WTC11 (cell line): Measurements from ENCODE around the gene PDZD2. TPM values are rescaled to one million over a fixed set of nuclear protein-coding genes. Genes with fewer than 3 reads are reported as not detected.

Experiments used
- ATAC-seq: fragments of 200-7000 bp; cut with Tn5 transposase; 2 replicates; pipeline ENCODE4 v1.10.0; 2021; ENCODE audit warnings: mild to moderate bottlenecking, moderate library complexity
- CTCF ChIA-PET: fragments of 300-600 bp; sonication (Branson Sonifier 250); formaldehyde crosslinking; loops from one replicate; lab custom pipeline; 2021; ENCODE audit warnings: antibody characterized with exemption; lab: Charles Lee
- POLR2A ChIA-PET: fragments of 350-600 bp; sonication (Branson Sonifier 250); formaldehyde crosslinking; loops from one replicate; lab custom pipeline; 2021; ENCODE audit warnings: antibody characterized with exemption; lab: Charles Lee
- DNase-seq: peaks from one replicate; pipeline ENCODE4 v3.0.0; 2021; ENCODE audit warnings: low spot score
- H3K27ac Mint-ChIP-seq: 2 replicates; pipeline ENCODE4 v1.8.0; 2021; ENCODE audit warnings: mixed read lengths
- H3K27me3 Mint-ChIP-seq: 2 replicates; pipeline ENCODE4 v1.8.0; 2021; ENCODE audit warnings: low read depth, mild to moderate bottlenecking, moderate library complexity, mixed read lengths
- H3K36me3 Mint-ChIP-seq: 2 replicates; pipeline ENCODE4 v1.8.0; 2021; ENCODE audit warnings: mixed read lengths
- H3K4me1 Mint-ChIP-seq: 2 replicates; pipeline ENCODE4 v1.8.0; 2022; ENCODE audit warnings: mixed read lengths
- H3K4me3 Mint-ChIP-seq: 2 replicates; pipeline ENCODE4 v1.8.0; 2021; ENCODE audit warnings: mild to moderate bottlenecking, moderate library complexity, mixed read lengths
- H3K9me3 Mint-ChIP-seq: 2 replicates; pipeline ENCODE4 v1.8.0; 2021; ENCODE audit warnings: mixed read lengths
- ATF6 ChIP-seq: sonication (generic); formaldehyde crosslinking; IDR thresholded peaks from 2 replicates; pipeline ENCODE4 v1.8.1; 2023; ENCODE audit warnings: mild to moderate bottlenecking, missing genetic modification reagents
- CDX4 ChIP-seq: fragments of 250-450 bp; sonication (Bioruptor Pico); IDR thresholded peaks from 2 replicates; pipeline ENCODE4 v1.9.0; 2021; ENCODE audit warnings: moderate library complexity, mild to moderate bottlenecking, inconsistent platforms, borderline replicate concordance
- ERG ChIP-seq: fragments of 250-450 bp; sonication (Bioruptor Pico); IDR thresholded peaks from 2 replicates; pipeline ENCODE4 v1.8.0; 2021; ENCODE audit warnings: mild to moderate bottlenecking
- ESRRA ChIP-seq: sonication (generic); formaldehyde crosslinking; IDR thresholded peaks from 2 replicates; pipeline ENCODE4 v1.8.1; 2022; ENCODE audit warnings: mild to moderate bottlenecking, missing genetic modification reagents, borderline replicate concordance
- FOXP1 ChIP-seq: sonication (generic); formaldehyde crosslinking; IDR thresholded peaks from 2 replicates; pipeline ENCODE4 v1.8.0; 2022; ENCODE audit warnings: missing genetic modification reagents, mild to moderate bottlenecking, moderate library complexity, borderline replicate concordance
- GRHL2 ChIP-seq: fragments of 250-450 bp; sonication (Bioruptor Pico); IDR thresholded peaks from 2 replicates; pipeline ENCODE4 v1.8.0; 2022; ENCODE audit warnings: mild to moderate bottlenecking, moderate library complexity; ENCODE audit not compliant: insufficient replicate concordance, severe bottlenecking
- HMGXB4 ChIP-seq: sonication (generic); formaldehyde crosslinking; IDR thresholded peaks from 2 replicates; pipeline ENCODE4 v1.8.1; 2023; ENCODE audit warnings: mild to moderate bottlenecking, moderate library complexity, missing genetic modification reagents
- JAZF1 ChIP-seq: fragments of 250-450 bp; sonication (Bioruptor Pico); IDR thresholded peaks from 2 replicates; pipeline ENCODE4 v1.9.0; 2021; ENCODE audit warnings: moderate library complexity, mild to moderate bottlenecking, inconsistent platforms
- JUN ChIP-seq: sonication (generic); formaldehyde crosslinking; IDR thresholded peaks from 2 replicates; pipeline ENCODE4 v1.8.0; 2023; ENCODE audit warnings: mild to moderate bottlenecking, missing genetic modification reagents
- NFYB ChIP-seq: sonication (generic); formaldehyde crosslinking; conservative IDR thresholded peaks from 2 replicates; pipeline ENCODE4 v1.8.0; 2022; ENCODE audit warnings: low read depth, missing genetic modification reagents
- NR2C2 ChIP-seq: sonication (generic); formaldehyde crosslinking; IDR thresholded peaks from 2 replicates; pipeline ENCODE4 v1.8.0; 2022; ENCODE audit warnings: mild to moderate bottlenecking, missing genetic modification reagents
- STAT6 ChIP-seq: sonication (generic); formaldehyde crosslinking; conservative IDR thresholded peaks from 2 replicates; pipeline ENCODE4 v1.8.1; 2023; ENCODE audit warnings: mild to moderate bottlenecking, low read depth, missing genetic modification reagents, moderate library complexity
- TEAD4 ChIP-seq: sonication (generic); formaldehyde crosslinking; IDR thresholded peaks from 2 replicates; pipeline ENCODE4 v1.8.0; 2022; ENCODE audit warnings: mild to moderate bottlenecking, missing genetic modification reagents
- TP53 ChIP-seq: sonication (generic); formaldehyde crosslinking; IDR thresholded peaks from 2 replicates; pipeline ENCODE4 v1.8.1; 2023; ENCODE audit warnings: mild to moderate bottlenecking, missing genetic modification reagents
- USF2 ChIP-seq: sonication (generic); formaldehyde crosslinking; IDR thresholded peaks from 2 replicates; pipeline ENCODE4 v1.8.1; 2023; ENCODE audit warnings: mild to moderate bottlenecking, missing genetic modification reagents, moderate library complexity
- ZMAT4 ChIP-seq: fragments of 250-450 bp; sonication (Bioruptor Pico); IDR thresholded peaks from 2 replicates; pipeline ENCODE4 v1.9.0; 2021; ENCODE audit warnings: mild to moderate bottlenecking
- ZNF138 ChIP-seq: sonication (generic); formaldehyde crosslinking; conservative IDR thresholded peaks from 2 replicates; pipeline ENCODE4 v1.8.1; 2022; ENCODE audit warnings: mild to moderate bottlenecking, moderate library complexity, missing genetic modification reagents
- ZNF512 ChIP-seq: sonication (generic); formaldehyde crosslinking; IDR thresholded peaks from 2 replicates; pipeline ENCODE4 v1.8.1; 2022; ENCODE audit warnings: missing genetic modification reagents, borderline replicate concordance
- ZNF532 ChIP-seq: fragments of 250-450 bp; sonication (Bioruptor Pico); IDR thresholded peaks from 2 replicates; pipeline ENCODE4 v1.9.0; 2021; ENCODE audit warnings: mild to moderate bottlenecking, borderline replicate concordance
- total RNA-seq: library from RNA; stranded (reverse); gene quantifications from 3 replicates; pipeline ENCODE4 v1.2.3, GENCODE V29; 2021

PDZD2 gene
- total RNA-seq, 1 experiment from 2014 or later, result 11.4 TPM

GRCh38 chr5:31890046-31890445, 251.1 kb downstream of the PDZD2 start:
- POLR2A ChIA-PET, result interaction anchor here (0.6 kb wide), 1 partner anchor 66 kb away, joined by 4 read pairs; no protein-coding TSS in a partner anchor
- Mint-ChIP-seq H3K4me1 (peaks cover 45% of the 10 kb centered on the region), H3K4me3 (no peak overlapping the region), H3K36me3 (no peaks in the 10 kb centered on the region), H3K9me3 (no peaks in the 10 kb centered on the region), H3K27ac (no peak overlapping the region), H3K27me3 (peaks cover 13% of the 10 kb centered on the region)
- DNase-seq (no peak), ATAC-seq (no peak)
- CTCF ChIA-PET, result interaction anchor here (0.6 to 1.2 kb wide), 3 partner anchors 33 to 325 kb away, joined by 4 to 9 read pairs (median 6); no protein-coding TSS in a partner anchor
- TF ChIP-seq TP53 (CRISPR knock-in tag) (no peak), ZMAT4 (no peak), NFYB (no peak), FOXP1 (no peak), TEAD4 (no peak), CDX4 (CRISPR knock-in tag) (no peak), STAT6 (CRISPR knock-in tag) (no peak), NR2C2 (CRISPR knock-in tag) (no peak), JAZF1 (CRISPR knock-in tag) (no peak), GRHL2 (CRISPR knock-in tag) (no peak), ZNF512 (CRISPR knock-in tag) (no peak), JUN (CRISPR knock-in tag) (no peak), HMGXB4 (CRISPR knock-in tag) (no peak), ZNF532 (CRISPR knock-in tag) (no peak), ATF6 (CRISPR knock-in tag) (no peak), ESRRA (CRISPR knock-in tag) (no peak), ZNF138 (CRISPR knock-in tag) (no peak), USF2 (no peak), ERG (CRISPR knock-in tag) (no peak)
